GM19099 (cell line): Measurements from ENCODE around the gene ADAMTS12.

Experiments used
- POLR2A ChIP-seq: IDR thresholded peaks from 3 replicates; pipeline ENCODE4 v1.6.1; 2011; ENCODE audit warnings: low read depth; ENCODE audit not compliant: insufficient read length; ENCODE audit errors: extremely low read depth

Gene ADAMTS12

GRCh38 chr5:33806738-33807442, 84.9 kb downstream of the ADAMTS12 start:
- no peak for TF ChIP-seq POLR2A

DNA sequence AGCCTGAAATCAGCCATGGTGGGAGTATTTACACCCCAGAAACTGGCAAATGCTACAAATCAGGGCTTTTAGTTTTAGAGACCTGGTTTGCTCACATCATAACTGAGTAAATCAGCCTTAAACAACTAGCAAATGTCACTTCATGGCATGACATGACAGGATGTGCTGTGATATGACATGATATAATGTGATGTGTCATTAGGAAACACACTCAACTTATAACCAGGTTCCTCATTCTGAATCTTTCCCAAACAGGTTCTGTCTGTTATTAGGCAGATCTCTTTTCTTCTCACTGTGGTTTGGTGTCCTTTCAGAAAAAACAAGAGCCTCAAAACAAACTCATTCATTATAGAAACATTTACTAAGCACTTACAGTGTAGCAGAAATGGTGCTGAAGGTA, 90.5 kb downstream of the ADAMTS12 start:
- no peak for TF ChIP-seq POLR2A

GRCh38 chr5:33800241-33800950, 91.4 kb downstream of the ADAMTS12 start:
- TF ChIP-seq POLR2A, result no peak

DNA sequence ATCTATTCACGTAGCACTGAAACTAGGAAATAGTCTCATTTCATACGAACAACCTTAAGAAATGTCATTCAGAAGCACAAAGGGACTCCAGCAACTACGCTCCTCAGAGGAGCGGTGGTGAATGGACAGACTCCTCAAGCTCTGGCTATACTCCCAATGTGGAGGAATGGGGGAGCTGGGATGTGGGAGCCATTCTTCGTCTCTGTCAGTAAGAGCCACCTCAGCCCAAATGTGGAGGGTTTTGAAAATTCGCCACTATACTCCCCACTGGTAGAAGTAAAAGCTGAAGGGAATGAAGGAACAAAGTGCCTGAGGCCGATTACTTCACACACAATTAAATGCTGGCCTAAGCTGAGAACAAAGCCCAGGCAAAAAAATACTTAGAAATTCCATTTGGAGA, 96.3 kb downstream of the ADAMTS12 start:
- no peak for TF ChIP-seq POLR2A

GRCh38 chr5:33794550-33795181, 97.1 kb downstream of the ADAMTS12 start:
- TF ChIP-seq POLR2A, result no peak

DNA sequence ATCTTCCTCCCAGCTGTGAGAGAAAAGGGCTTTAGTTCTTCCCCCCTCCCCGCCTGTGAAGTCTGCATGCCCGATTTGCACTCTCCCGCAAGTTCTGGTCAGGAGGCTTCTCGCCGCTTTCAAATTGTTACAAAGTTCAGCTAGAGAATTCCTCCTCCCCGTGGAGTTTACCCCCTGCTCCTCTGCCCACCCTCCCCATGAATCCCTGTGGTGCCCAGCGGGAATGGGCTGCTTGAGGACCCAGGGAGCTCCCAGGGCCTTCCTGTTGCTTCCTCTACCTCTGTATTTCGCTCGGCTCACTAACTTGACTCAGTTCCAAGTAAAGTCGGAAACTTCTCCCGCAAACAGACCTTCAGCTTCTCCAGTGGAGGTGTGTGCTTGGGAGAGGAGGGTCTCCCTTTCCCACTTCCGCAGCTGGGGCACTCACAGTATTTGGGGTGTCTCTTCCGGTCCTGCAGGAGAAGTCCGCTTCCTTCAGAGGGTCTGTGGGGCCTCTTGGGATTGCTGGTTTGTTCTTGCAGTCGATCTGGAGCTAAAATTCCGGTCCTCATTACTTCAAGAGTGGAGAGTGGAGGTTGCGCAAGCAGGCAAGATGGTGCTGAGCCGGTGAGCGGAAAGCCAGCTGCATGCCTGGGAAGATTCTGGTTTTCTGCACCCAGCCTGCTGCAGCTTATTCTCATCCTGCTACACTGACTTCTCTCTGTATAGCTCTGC, 97.8 kb downstream of the ADAMTS12 start:
- TF ChIP-seq POLR2A, result no peak

DNA sequence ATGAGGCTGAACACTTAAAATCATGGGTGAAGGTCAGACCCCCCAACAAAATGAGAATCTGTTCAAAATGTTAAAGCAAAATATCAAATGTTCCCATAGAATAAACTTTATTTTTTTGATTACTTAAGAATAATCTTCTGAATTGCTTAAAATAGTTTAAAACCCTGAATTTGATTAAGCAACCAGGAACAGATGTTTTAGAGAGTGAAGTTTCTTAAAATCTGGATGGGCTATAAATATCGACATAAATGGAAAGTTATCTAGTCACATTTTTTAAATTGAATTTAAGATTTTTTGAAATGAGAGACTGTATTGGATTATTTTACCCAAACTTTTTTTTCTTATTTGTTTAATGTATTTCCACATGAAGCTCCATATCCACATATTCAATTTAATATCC, 98.5 kb downstream of the ADAMTS12 start:
- no peak for TF ChIP-seq POLR2A

DNA sequence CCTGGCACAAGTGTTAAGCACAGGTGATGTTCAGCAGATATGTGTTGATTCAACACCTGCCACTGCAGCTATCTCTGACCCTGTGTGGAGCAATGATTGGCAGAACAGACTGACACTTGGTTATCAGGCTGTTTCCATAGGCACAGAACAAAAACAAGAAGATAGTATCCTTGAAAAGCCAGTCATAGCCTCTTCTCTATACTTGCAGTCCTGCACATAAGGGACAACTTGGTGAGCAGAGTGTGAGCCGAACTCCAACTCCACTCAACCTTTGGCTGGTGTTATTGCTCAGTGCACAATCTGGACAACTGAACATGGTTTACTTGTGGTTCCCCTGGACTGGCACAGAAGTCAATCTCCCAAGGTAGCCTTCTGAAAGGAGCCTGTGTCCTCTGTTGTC, 99.2 kb downstream of the ADAMTS12 start:
- no peak for TF ChIP-seq POLR2A

DNA sequence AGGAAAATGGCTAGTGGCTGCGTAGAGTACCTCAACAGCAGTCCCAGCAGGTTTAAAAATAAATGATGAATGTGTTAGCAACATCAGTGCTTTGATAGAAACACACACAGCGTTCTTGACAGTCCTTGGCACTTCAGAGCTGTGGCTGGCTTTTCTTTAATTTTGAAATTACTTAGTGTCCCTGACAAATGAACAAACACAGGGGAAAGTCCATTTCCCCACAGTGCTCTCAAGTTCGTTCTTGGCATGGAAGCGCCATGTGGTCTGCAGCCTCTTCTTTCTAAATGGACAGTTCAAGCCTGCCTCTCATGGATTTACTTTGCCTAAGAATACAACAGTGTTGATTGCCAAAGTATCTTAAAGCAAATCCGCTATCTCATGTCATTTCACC, 102.2 kb downstream of the ADAMTS12 start:
- no peak for TF ChIP-seq POLR2A

DNA sequence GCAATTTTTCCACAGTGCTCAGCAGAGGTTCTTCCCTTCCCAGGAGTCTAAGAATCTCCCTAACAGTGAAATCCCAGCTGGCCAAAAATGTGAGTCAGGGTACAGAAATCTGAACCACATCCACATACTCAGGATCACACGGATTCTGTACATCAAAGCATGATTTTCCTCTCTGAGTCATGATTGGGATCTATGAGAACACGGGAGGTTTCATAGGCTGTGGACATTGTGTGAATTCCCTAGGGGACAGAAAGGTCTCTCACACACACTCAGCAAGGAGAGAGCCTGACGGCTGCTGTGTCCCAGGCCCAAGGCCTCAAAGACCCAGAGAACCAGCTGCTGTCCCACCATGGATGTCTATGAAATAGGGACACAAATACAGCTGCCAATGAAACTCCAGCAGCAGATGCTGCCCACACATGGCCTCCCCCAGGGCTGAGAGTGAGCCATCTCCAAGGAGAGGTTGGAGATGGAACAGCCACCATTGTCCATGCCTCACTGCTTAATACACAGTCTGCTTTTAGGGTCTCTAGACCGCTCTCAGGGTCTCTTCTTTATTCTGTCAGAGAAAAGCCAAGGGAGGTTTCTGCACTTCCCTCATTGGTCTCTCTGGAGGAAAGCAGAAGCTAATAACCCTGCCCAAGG, 102.7 kb downstream of the ADAMTS12 start:
- TF ChIP-seq POLR2A, result no peak

- TF ChIP-seq POLR2A, result no peak
Measured at GRCh38 chr5:33785571-33785970, 106.2 kb downstream of the ADAMTS12 start.

GRCh38 chr5:33781286-33781685, 110.5 kb downstream of the ADAMTS12 start:
- no peak for TF ChIP-seq POLR2A

DNA sequence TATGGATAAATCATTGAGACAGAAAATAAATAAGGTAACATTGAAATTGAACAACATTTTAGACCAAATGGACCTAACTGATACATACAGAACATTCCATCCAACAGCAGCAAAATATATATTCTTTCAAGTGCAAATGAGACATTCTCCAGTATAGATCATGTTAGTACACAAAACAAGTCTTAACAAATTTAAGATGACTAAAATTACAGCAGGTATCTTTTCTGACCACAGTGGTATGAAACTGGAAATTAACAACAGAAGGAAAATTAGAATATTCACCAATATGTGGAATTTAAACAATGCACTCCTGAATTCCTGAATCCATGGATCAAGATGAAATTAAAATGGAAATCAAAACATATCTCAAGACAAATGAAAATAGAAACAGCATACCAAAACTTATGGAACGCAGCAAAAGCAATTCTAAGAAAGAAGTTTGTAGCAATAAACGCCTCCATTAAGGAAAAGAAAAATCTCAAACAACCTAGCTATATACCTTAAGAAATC, 115.6 kb downstream of the ADAMTS12 start:
- no peak for TF ChIP-seq POLR2A

DNA sequence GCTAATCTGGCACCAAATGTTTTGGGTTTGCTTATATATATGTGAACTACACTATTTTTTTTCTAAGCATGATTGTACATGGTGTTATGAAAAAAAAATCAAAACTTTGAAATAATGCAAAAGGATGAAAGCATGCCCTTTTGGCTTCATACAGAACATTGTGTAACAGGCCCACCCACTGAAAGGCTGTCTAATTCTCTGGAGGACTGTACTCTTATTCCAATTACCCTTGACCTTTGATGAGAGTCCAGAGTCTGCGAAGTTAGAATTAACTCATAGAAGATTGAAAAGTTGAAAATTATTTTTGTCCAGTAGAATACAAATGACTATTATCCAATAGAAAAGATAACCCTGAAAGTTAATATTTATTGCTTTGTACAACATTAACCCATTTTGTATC, 117.4 kb downstream of the ADAMTS12 start:
- TF ChIP-seq POLR2A, result no peak
